ENCODE measurements around the gene PIP4K2B.
"Not testable (repeated sequence)": the region's sequence is repeated elsewhere in the genome, so short reads cannot be mapped to it uniquely, and the experiment has no call there.

PIP4K2B gene

DNA sequence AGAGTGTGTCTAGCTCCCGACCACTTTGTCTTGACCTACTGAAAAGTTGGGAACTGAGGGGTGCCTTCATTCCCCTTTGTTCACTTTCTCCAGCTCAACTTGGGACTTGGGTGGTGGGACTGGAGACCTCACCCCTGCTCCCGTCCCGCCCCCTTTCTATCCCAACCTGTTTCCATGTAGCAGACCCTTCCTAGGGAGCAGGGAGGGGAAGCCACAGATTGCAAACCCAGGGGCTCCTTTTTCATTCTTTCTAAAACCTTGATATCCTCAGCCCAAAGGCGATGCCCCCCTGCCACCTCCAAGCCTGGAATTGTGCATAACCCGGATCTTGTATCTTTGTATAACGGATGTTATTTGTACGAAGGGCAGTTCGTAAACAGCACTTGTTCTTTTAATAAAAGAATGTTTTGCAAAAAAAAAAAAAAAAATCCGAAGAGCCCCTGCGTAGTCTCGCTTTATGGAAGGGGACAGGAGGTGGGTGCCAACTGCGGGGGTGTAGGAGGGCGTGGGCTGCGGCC lies 69.9 kb downstream of the PIP4K2B start:
- no peak for DNase-seq (ENCODE audit: low read depth)

GRCh38 chr17:38728290-38728831 lies 71.0 kb downstream of the PIP4K2B start:
- no peak for DNase-seq (ENCODE audit: low read depth)

- DNase-seq (ENCODE audit: low read depth) = no peak
Observed at GRCh38 chr17:38727736-38728135, 71.6 kb downstream of the PIP4K2B start.

DNA sequence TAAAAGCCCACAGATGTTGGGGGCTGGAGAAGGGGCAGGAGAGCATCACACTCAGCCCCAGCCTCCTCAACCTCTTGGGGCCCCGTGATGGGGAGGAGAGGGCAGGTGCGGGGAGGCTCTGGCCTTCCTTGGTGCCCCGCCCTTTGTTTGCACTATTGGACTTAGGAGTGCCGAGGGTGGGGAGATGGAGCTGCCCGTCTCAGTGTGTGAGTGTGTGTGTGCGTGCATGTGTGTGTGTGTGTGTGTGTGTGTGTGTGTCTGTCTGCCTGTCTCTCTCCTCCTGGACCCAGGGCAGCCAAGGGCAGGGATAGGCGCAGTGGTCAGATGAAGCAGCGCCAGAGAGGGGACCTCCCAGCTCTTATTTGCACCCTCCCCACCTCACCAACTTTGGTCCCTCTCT lies 73.2 kb downstream of the PIP4K2B start:
- DNase-seq (ENCODE audit: low read depth) = not testable (repeated sequence)

GRCh38 chr17:38725066-38725465 lies 74.3 kb downstream of the PIP4K2B start:
- DNase-seq (ENCODE audit: low read depth) = no peak

DNA sequence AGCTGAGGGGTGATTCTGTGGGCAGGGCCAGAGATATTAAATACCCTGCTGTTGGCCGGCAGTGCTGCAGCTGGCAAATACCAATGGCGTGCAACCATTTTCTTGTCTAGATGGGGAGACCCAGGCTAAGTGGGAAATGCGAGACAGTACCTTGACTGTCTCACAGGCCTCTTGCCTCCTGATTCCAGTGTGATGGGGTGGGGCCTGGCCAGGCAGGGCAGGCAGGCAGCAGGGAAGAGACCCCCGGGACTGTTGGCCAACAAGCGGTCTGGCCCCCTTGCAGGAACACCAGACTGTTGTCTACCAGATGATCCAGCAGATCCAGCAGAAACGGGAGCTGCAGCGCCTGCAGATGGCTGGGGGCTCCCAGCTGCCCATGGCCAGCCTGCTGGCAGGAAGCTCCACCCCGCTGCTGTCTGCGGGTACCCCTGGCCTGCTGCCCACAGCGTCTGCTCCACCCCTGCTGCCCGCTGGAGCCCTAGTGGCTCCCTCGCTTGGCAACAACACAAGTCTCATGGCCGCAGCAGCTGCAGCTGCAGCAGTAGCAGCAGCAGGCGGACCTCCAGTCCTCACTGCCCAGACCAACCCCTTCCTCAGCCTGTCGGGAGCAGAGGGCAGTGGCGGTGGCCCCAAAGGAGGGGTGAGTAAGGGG lies 74.9 kb downstream of the PIP4K2B start:
- DNase-seq (ENCODE audit: low read depth) = no peak

DNA sequence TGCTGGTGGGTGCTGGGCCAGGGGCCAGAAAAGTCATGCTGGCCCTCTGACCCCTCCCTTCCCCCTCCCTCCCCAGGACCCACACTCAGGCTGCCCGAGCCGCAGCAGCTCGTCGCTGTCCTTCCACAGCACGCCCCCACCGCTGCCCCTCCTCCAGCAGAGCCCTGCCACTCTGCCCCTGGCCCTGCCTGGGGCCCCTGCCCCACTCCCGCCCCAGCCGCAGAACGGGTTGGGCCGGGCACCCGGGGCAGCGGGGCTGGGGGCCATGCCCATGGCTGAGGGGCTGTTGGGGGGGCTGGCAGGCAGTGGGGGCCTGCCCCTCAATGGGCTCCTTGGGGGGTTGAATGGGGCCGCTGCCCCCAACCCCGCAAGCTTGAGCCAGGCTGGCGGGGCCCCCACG lies 77.6 kb downstream of the PIP4K2B start:
- DNase-seq (ENCODE audit: low read depth) = no peak

DNA sequence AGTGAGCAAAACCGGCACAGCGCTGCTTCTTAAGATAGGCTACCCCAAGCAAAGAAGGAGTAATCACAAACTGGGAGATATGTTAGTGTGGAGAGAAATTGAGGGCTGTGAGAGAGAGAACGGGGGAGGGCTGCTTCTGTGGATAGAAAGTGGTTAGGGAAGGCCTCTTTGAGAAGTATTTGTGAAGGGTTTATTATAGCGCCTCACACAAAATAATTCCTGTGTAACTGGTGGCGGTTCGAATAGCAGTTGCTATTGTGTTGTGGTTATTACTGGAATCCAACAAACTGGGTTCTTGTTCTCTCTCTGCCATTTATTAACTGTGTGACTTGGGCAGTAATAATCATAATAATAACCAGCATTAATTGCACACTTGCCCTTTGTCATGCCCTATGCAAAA lies 78.4 kb downstream of the PIP4K2B start:
- DNase-seq (ENCODE audit: low read depth) = no peak

GRCh38 chr17:38719943-38720641 lies 79.3 kb downstream of the PIP4K2B start:
- DNase-seq (ENCODE audit: low read depth) = no peak

GRCh38 chr17:38719289-38719942 lies 79.9 kb downstream of the PIP4K2B start:
- DNase-seq (ENCODE audit: low read depth) = no peak

DNA sequence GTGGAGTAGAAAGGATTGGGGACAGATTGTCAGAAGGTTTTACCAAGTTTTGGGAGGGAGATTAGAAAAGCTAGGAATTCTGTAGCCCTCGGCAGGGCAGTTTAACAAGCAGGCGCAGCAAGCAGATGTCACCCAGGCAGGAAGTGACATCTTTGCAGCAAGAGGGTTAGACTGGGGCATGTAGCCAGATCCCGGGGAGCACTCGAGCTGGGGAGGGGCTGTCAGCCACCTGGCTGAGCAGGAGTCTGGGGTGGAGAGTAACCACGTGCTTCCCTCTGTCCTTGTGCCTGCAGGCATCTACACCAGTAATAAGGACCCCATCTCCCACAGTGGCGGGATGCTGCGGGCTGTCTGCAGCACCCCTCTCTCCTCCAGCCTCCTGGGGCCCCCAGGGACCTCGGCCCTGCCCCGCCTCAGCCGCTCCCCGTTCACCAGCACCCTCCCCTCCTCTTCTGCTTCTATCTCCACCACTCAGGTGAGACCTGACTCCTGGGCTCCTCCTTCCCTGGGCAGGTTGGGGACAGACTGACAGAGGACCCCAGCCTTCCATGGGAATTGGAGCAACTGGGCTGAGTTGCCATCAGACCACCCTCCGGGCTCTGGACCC lies 82.1 kb downstream of the PIP4K2B start:
- DNase-seq (ENCODE audit: low read depth) = no peak

- no peak for DNase-seq (ENCODE audit: low read depth)
Observed at GRCh38 chr17:38716368-38717005, 82.9 kb downstream of the PIP4K2B start.

Data from HS-5 (cell line).